Skeletal muscle tissue (tissue), 4 donors: ENCODE measurements around the gene CD3G. TPM values are rescaled to one million over a fixed set of nuclear protein-coding genes. Genes with fewer than 3 reads are reported as not detected.

Source experiments
- H3K27ac ChIP-seq: one replicate; pipeline ENCODE4 v1.7.0; 2013; ENCODE audit warnings: mild to moderate bottlenecking, low read depth, low read length, inconsistent platforms
- H3K27me3 ChIP-seq, 3 donors: one replicate each; pipeline ENCODE4 v1.7.0; 2013; ENCODE audit warnings: low read length in 3 of 3; ENCODE audit not compliant: control insufficient read depth in 3 of 3, insufficient read depth in 3 of 3
- H3K36me3 ChIP-seq, 3 donors: one replicate each; pipeline ENCODE4 v1.7.0; 2013; ENCODE audit warnings: low read length in 3 of 3; ENCODE audit not compliant: control insufficient read depth in 3 of 3, insufficient read depth in 3 of 3
- H3K4me1 ChIP-seq, 3 donors: one replicate each; pipeline ENCODE4 v1.7.0; 2013; ENCODE audit warnings: low read length in 3 of 3, mild to moderate bottlenecking in 3 of 3; ENCODE audit not compliant: control insufficient read depth in 3 of 3, insufficient read depth in 3 of 3
- H3K4me3 ChIP-seq, 3 donors: one replicate each; pipeline ENCODE4 v1.7.0; 2013; ENCODE audit warnings: low read length in 3 of 3
- H3K9ac ChIP-seq, 3 donors: one replicate each; pipeline ENCODE4 v1.7.0; 2013; ENCODE audit warnings: low read length in 3 of 3, mild to moderate bottlenecking in 3 of 3, moderate library complexity in 2 of 3, low read depth in 1 of 3
- H3K9me3 ChIP-seq, 3 donors: one replicate each; pipeline ENCODE4 v1.7.0; 2013; ENCODE audit warnings: low read length in 3 of 3; ENCODE audit not compliant: control insufficient read depth in 3 of 3
- total RNA-seq: library from RNA; depleted of rRNA; stranded (reverse); fragments of >200 nt; gene quantifications from one replicate; pipeline ENCODE4 v1.2.3, GENCODE V29; 2014
- donor health status: Osteomylitis.

Gene CD3G
- total RNA-seq, 1 donor from 2014 or later = under 0.01 TPM

- Histone ChIP-seq H3K9me3 (no peaks in the 10 kb centered on the region), H3K27me3 (peaks cover 8 to 33% (median 24%) of the 10 kb centered on the region in 3 donors), H3K36me3 (no peaks in the 10 kb centered on the region), H3K4me1 (peaks cover 0 to under 1% (median under 1%) of the 10 kb centered on the region in 3 donors), H3K27ac (no peak overlapping the region), H3K9ac (no peak overlapping the region), H3K4me3 (no peak overlapping the region)
Measured at GRCh38 chr11:118310271-118310670, 33.9 kb upstream of the CD3G start.

DNA sequence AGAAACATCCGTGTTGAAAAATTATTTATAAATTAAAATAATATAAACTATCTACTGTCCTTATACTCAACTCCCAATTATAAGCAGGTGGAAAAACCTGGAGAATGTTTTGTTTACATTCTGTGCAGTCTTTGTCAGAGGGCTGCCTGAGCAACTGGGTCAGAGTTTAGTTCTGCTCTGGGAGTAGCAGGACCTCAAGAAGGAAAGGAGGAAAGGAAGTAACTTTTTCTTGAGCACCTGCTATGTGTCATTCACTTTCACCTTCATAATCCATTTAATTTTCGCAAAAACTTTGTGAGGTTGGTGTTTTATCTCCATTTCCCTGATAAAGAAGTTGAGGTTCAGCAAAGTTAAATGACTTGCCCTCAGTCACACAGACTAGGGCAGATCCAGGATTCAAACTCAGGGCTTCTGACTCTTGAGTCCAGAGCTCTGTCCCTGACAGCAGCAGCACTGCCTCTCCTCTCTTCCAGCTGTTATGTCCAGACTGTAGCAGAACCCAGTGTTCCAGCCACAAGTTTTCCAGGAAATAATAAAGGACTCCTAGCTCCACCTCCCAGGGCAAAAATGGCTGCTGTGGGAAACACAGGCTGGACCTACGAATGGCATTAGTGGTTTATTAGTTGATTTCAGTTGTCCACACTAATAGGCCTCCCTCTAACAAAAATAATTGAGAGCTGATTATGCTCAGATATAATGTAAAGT is 33.2 kb upstream of the CD3G start:
- no peak overlapping the region for H3K4me3 ChIP-seq
- H3K27ac ChIP-seq = no peak overlapping the region
- no peaks in the 10 kb centered on the region for H3K36me3 ChIP-seq
- no peaks in the 10 kb centered on the region for H3K9me3 ChIP-seq
- peaks cover 8 to 31% (median 28%) of the 10 kb centered on the region in 3 donors for H3K27me3 ChIP-seq
- H3K9ac ChIP-seq = no peak overlapping the region
- peaks cover 0 to 3% (median 2%) of the 10 kb centered on the region in 3 donors for H3K4me1 ChIP-seq

DNA sequence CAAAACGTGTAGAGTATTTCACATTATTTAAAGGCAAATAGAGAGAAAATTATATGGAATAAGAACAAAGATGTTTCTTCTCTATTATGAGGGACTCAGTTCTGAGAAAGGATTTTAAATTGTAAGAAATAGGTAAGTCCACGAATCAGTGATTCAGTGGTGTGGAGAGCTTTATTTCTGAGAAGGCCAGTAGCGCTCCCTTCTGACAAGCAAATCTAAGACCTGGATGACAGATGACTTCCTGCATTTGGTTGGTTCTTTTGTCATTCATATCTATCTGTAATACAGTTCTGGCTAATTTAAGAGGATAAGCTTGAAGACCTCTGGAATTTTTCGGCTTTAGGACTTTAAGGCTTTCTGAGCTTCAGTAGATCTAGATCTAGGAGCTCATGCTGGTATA is 32.6 kb upstream of the CD3G start:
- Histone ChIP-seq H3K36me3 (no peaks in the 10 kb centered on the region), H3K27me3 (peaks cover 9 to 31% (median 28%) of the 10 kb centered on the region in 3 donors), H3K4me3 (no peak overlapping the region), H3K9me3 (no peaks in the 10 kb centered on the region), H3K4me1 (peaks cover 0 to 3% (median 3%) of the 10 kb centered on the region in 3 donors), H3K27ac (no peak overlapping the region), H3K9ac (no peak overlapping the region)

- H3K4me1 ChIP-seq = peaks cover 3 to 7% (median 5%) of the 10 kb centered on the region in 3 donors
- no peak overlapping the region for H3K27ac ChIP-seq
- no peaks in the 10 kb centered on the region for H3K36me3 ChIP-seq
- H3K4me3 ChIP-seq = no peak overlapping the region
- H3K9me3 ChIP-seq = no peaks in the 10 kb centered on the region
- no peak overlapping the region for H3K9ac ChIP-seq
- H3K27me3 ChIP-seq = peaks cover 13 to 39% (median 28%) of the 10 kb centered on the region in 3 donors
Measured at GRCh38 chr11:118312328-118312727, 31.8 kb upstream of the CD3G start.

- peaks cover 13 to 39% (median 28%) of the 10 kb centered on the region in 3 donors for H3K27me3 ChIP-seq
- H3K4me3 ChIP-seq = no peak overlapping the region
- H3K4me1 ChIP-seq = peaks cover 3 to 7% (median 5%) of the 10 kb centered on the region in 3 donors
- no peaks in the 10 kb centered on the region for H3K9me3 ChIP-seq
- H3K36me3 ChIP-seq = no peaks in the 10 kb centered on the region
- no peak overlapping the region for H3K27ac ChIP-seq
- no peak overlapping the region for H3K9ac ChIP-seq
Measured at GRCh38 chr11:118313242-118313641, 30.9 kb upstream of the CD3G start.

GRCh38 chr11:118314988-118315411 is 29.1 kb upstream of the CD3G start:
- H3K27me3 ChIP-seq = peaks cover 13 to 39% (median 28%) of the 10 kb centered on the region in 3 donors
- no peak overlapping the region for H3K4me3 ChIP-seq
- no peaks in the 10 kb centered on the region for H3K9me3 ChIP-seq
- H3K4me1 ChIP-seq = peaks cover 3 to 7% (median 5%) of the 10 kb centered on the region in 3 donors
- no peaks in the 10 kb centered on the region for H3K36me3 ChIP-seq
- no peak overlapping the region for H3K9ac ChIP-seq
- no peak overlapping the region for H3K27ac ChIP-seq

- peaks cover 8 to 26% (median 22%) of the 10 kb centered on the region in 3 donors for H3K27me3 ChIP-seq
- H3K4me1 ChIP-seq = peaks cover 3 to 7% (median 5%) of the 10 kb centered on the region in 3 donors
- no peak overlapping the region for H3K4me3 ChIP-seq
- H3K9ac ChIP-seq = no peak overlapping the region
- H3K27ac ChIP-seq = no peak overlapping the region
- no peaks in the 10 kb centered on the region for H3K9me3 ChIP-seq
- H3K36me3 ChIP-seq = no peaks in the 10 kb centered on the region
Measured at GRCh38 chr11:118318124-118318523, 26.0 kb upstream of the CD3G start.

- peaks cover 5 to 22% (median 15%) of the 10 kb centered on the region in 3 donors for H3K27me3 ChIP-seq
- H3K9ac ChIP-seq = no peak overlapping the region
- H3K4me1 ChIP-seq = peaks cover 3 to 7% (median 5%) of the 10 kb centered on the region in 3 donors
- no peak overlapping the region for H3K4me3 ChIP-seq
- H3K27ac ChIP-seq = no peak overlapping the region
- H3K9me3 ChIP-seq = no peaks in the 10 kb centered on the region
- no peaks in the 10 kb centered on the region for H3K36me3 ChIP-seq
Measured at GRCh38 chr11:118318581-118319336, 25.4 kb upstream of the CD3G start.

- H3K27ac ChIP-seq = no peak overlapping the region
- peaks cover 4 to 17% (median 10%) of the 10 kb centered on the region in 3 donors for H3K27me3 ChIP-seq
- no peak overlapping the region for H3K4me3 ChIP-seq
- no peaks in the 10 kb centered on the region for H3K9me3 ChIP-seq
- H3K4me1 ChIP-seq = peaks cover 3 to 7% (median 5%) of the 10 kb centered on the region in 3 donors
- H3K9ac ChIP-seq = no peak overlapping the region
- no peaks in the 10 kb centered on the region for H3K36me3 ChIP-seq
Measured at GRCh38 chr11:118319337-118319707, 24.8 kb upstream of the CD3G start.

GRCh38 chr11:118320515-118320914 is 23.6 kb upstream of the CD3G start:
- Histone ChIP-seq H3K4me3 (no peak overlapping the region), H3K27me3 (peaks cover 2 to 10% (median 4%) of the 10 kb centered on the region in 3 donors), H3K9ac (no peak overlapping the region), H3K9me3 (no peaks in the 10 kb centered on the region), H3K4me1 (peaks cover under 1 to 5% (median 5%) of the 10 kb centered on the region in 3 donors), H3K27ac (no peak overlapping the region), H3K36me3 (no peaks in the 10 kb centered on the region)
